ENCODE measurements around the gene FAIM2. TPM values are rescaled to one million over a fixed set of nuclear protein-coding genes. Genes with fewer than 3 reads are reported as not detected.
"Not testable (repeated sequence)": the region's sequence is repeated elsewhere in the genome, so short reads cannot be mapped to it uniquely, and the experiment has no call there.

Gene FAIM2
- total RNA-seq, 1 donor = not detected

DNA sequence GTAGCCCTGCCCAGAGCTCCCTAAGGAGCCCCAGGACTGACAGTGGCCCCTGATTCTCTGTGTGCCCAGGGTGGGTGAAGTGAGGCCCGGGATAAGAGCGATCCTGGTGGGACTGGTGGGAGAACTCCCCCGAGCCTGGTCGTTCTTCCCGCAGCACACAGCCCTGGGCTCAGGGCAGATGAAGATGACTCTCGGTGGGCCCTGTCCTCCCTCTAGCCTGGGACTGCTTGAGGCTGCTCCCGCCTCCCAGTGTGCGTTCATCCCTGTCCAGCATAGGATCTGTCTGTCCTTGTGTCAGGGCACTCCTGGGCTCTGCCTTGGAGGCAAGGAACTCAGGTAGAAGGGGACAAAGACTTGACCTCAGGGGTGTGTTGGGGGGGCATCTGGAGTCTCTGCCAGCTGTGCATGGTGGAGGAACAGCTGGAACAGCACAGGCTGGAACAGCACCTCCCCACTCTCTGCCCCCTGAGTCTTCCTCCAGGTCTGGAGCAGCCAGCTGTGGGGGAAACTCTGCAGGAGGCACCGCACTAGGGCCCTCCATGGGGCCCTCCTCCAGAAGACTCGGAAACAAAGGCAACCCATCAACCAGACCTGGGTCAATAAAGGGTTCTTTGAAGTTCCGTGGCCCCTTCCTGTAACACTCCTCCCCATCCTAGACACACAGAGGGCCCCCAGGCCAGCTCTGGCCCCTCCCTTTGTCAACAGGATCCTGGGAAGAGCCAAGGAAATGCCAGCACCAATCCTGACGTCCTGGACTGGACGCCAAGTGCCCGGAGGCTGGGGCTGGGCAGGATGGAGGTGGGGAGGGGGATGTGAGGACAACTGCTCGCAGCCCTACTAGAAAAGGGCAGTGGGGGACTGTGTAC lies 15.9 kb downstream of the FAIM2 start:
- Histone ChIP-seq H3K4me1 (ENCODE audit: insufficient read depth, low read length) (no peaks in the 10 kb centered on the region), H3K27me3 (ENCODE audit: insufficient read depth, low read length) (no peaks in the 10 kb centered on the region), H3K9me3 (ENCODE audit: low read depth, low read length) (no peaks in the 10 kb centered on the region), H3K4me3 (ENCODE audit: low read length) (no peak overlapping the region)

DNA sequence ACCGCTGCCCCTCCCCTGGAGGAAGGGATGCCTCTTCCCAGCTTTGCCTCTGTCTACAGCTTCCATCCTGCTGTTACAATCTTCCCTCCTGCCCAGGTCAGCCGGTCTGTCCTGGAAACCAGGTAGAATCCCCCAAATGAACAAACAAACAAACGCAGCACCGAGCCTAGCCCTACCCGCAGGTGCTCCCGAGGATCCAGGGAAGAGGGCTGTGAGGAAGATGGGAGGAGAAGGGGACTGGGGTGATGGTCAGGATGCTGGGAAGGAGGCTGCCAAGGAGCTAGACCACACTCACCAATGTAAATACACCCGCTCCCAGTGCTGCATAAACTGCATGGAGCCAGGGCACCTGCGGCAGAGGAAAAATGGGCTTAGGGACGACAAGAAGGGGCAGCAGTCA lies 16.6 kb downstream of the FAIM2 start:
- no peaks in the 10 kb centered on the region for H3K4me1 ChIP-seq (ENCODE audit: insufficient read depth, low read length)
- H3K27me3 ChIP-seq (ENCODE audit: insufficient read depth, low read length) = no peaks in the 10 kb centered on the region
- H3K9me3 ChIP-seq (ENCODE audit: low read depth, low read length) = no peaks in the 10 kb centered on the region
- no peak overlapping the region for H3K4me3 ChIP-seq (ENCODE audit: low read length)

DNA sequence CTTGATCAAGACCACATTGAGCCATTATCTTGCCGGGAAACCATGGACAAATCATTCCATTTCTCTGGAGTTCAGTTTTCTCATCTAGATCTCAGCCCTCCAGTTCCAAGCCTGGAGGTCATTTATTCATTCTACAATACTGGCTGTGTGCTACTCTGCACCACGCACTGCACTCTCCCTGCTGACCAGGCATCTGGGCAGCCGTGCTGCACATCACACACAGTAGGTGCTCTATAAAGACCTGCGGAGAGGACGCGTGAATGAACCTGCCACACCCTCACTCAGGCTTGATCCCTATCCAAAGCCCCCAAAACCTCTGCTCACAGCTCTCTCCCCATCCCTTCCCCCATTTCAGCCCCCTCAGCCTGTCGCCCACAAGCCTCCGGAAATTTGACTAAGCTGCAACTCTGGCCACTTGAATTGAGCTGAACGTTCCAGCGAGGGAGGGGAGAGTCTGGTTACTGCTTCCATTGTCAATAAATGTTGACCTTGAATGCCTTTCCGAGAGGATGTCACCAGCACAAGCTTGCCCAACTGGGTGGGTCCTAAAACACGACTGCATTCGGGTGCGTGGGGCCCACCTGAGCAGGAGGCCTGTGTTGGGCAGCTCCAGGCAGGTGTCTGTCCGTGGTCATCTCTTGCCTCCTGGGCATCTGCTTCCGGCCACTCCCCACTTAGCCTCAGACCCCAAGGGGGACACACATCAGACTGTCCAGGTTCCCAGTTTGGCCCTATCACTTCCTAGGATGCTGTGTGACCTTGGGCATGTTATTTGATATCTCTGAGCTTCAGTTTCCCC lies 17.8 kb downstream of the FAIM2 start:
- Histone ChIP-seq H3K27me3 (ENCODE audit: insufficient read depth, low read length) (no peaks in the 10 kb centered on the region), H3K9me3 (ENCODE audit: low read depth, low read length) (no peaks in the 10 kb centered on the region), H3K4me3 (ENCODE audit: low read length) (no peak overlapping the region), H3K4me1 (ENCODE audit: insufficient read depth, low read length) (no peaks in the 10 kb centered on the region)

DNA sequence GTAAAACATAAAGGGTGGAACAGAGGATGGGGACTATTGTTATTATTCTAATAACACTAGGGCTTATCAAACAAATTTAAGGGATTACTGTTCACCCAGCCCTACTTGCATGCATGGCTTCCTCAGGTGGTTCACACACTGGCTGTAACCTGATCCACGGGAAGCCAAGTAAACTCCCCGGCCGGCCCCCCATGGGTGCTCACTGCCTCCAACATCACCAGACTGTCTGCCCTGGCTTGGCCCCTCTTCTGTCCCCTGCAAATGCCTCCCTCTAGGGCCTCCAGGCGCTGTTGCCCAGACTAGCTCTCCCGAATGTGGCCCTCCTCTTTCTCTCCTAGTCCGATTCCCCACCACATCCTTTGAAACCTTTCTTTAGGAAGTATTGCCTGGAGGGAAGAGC lies 18.6 kb downstream of the FAIM2 start:
- Histone ChIP-seq H3K4me3 (ENCODE audit: low read length) (no peak overlapping the region), H3K4me1 (ENCODE audit: insufficient read depth, low read length) (no peaks in the 10 kb centered on the region), H3K27me3 (ENCODE audit: insufficient read depth, low read length) (no peaks in the 10 kb centered on the region), H3K9me3 (ENCODE audit: low read depth, low read length) (no peaks in the 10 kb centered on the region)

DNA sequence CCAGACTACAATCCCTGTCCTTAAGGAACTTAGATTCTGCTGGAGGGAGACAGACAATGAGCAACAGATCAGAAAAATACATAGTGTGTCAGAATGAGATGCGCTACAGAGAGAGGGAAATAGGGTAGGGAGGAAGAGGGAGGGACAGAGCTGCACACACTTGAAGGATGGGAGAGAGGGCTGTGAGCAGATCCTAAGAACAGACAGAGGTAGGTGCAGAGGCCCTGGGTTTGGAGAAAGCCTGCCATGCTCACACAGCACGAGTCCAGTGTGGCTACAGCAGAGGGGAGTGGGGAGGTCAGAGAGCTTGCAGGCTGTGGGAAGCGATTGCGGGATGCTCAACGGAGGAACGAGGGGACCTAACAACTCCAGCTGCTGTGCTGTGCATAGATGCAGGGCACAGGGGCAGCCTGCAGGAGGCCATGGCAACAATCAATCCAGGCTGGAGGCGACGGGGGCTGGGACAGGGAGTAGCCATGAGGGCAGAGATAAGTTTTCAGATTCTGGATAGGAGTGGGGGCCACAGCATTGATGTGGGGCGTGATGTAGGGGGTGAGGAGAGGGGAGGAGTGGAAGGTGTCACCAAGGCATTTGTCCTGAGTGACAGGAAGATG lies 20.7 kb downstream of the FAIM2 start:
- no peaks in the 10 kb centered on the region for H3K9me3 ChIP-seq (ENCODE audit: low read depth, low read length)
- H3K4me3 ChIP-seq (ENCODE audit: low read length) = no peak overlapping the region
- no peaks in the 10 kb centered on the region for H3K4me1 ChIP-seq (ENCODE audit: insufficient read depth, low read length)
- no peaks in the 10 kb centered on the region for H3K27me3 ChIP-seq (ENCODE audit: insufficient read depth, low read length)

DNA sequence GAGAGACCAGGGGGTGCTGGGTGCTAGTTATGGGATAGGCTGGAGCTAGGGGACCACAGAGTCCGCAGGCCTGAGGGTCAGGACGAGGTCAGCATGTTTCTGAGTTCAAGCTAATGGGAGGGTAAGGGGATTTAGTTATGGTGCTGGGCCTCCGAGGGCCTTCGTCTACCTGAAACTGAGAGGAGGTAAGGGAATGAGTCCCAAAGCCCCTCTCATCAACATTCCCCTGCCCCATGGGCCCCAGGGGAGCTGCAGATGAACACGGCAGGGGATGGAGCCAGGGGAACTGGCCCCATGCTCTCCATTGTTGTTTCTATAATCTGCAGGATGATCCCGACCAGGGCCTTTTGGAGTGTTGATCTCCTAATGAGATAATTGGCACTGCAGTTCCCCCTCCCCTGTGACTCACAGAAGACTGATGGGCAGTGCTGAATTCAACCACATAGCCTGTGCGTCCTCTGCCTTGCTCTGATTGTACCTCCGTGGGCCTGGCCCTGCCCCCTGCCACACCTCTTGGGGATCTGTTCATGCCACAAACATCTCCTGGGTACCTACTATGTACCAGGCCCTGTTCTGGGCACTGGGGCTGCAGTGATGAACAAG lies 21.4 kb downstream of the FAIM2 start:
- Histone ChIP-seq H3K27me3 (ENCODE audit: insufficient read depth, low read length) (no peaks in the 10 kb centered on the region), H3K4me3 (ENCODE audit: low read length) (no peak overlapping the region), H3K9me3 (ENCODE audit: low read depth, low read length) (no peaks in the 10 kb centered on the region), H3K4me1 (ENCODE audit: insufficient read depth, low read length) (no peaks in the 10 kb centered on the region)

DNA sequence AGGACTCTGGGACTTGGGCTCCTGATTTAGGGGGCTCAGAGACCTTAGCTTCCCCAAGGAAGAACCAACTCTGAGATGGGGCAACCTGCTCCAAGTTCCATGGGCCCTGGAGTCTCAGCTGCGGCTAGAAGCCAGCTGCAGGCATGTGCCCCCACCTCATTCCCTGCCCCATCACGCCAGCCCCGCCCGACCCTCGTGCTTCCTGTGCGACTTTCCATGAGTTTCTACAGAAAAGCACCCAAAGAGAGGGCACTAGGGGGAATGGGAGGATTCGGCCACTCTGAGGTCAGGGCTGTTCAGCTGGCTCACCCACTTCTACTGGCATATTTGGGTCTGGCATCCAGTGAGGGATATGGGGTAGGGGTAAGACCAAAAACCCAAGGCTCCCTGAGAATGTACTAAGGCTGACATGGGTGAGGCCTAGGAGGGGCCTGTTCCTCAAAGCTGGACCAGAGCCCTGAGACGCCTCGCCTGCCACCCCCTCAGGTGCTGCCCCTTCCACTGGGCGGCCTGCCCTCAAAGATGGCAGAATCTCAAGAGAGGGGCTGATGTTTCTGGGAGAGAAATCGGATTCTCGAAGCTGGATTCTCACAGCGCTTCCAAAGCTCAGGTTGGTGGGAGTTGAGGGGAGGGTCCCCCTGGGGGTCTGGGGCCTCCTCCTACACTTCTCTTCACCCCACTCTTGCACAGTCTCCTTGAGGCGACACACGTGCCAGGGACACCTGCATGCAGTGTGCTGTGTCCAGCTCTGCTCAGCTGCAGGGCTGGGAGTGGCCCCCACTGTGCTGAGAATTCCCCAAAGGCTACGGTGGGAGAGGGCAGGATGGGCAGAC lies 22.1 kb downstream of the FAIM2 start:
- H3K27me3 ChIP-seq (ENCODE audit: insufficient read depth, low read length) = no peaks in the 10 kb centered on the region
- H3K4me3 ChIP-seq (ENCODE audit: low read length) = no peak overlapping the region
- H3K4me1 ChIP-seq (ENCODE audit: insufficient read depth, low read length) = no peaks in the 10 kb centered on the region
- H3K9me3 ChIP-seq (ENCODE audit: low read depth, low read length) = no peaks in the 10 kb centered on the region

DNA sequence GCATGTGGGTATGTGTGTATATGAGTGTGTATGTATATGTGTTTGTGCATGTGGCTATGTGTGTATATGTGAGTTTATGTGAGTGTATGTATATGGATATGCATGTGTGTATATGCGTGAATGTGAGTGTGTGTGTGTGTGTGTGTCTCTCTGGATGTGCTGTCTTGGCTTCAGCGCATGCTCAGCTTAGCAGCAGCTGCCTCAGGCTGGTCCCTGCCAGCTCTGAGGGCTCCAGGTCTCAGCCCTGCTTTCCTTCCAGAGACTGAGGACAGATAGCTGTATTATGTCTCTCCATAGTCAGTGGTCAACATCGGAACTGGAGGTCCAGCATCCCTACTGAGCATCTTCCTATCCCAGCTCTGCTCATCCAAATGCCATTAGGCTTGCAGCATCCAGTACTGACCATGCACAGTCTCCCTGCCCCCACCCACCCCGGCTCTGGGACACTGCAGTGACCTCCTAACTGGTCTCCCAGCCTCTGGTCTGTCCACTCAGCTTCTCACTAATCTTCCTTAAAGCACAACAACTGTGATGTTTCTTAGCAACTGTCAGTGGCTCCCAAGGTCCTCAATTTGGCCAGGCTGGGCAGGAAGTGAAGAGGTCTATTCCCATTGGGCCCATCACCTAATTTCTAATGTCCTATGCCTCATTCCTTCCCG lies 22.8 kb downstream of the FAIM2 start:
- H3K9me3 ChIP-seq (ENCODE audit: low read depth, low read length) = no peaks in the 10 kb centered on the region
- H3K27me3 ChIP-seq (ENCODE audit: insufficient read depth, low read length) = no peaks in the 10 kb centered on the region
- no peak overlapping the region for H3K4me3 ChIP-seq (ENCODE audit: low read length)
- H3K4me1 ChIP-seq (ENCODE audit: insufficient read depth, low read length) = no peaks in the 10 kb centered on the region

DNA sequence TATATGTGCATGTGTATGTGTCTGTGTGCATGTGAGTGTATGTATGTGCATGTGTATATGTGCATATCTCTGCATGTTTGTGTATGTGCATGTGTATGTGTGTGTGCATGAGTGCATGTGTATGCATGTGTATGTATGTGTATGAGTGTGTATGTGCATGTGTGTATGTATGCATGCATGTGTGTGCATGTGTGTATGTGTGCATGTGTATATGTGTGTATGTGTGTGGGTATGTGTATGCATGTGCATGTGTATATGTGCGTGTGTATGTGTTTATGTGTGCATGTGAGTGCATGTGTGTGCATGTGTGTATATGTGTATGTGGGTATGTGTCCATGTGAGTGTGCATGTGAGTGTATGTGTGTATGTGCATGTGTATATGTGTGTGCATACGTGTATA lies 24.6 kb downstream of the FAIM2 start:
- H3K4me1 ChIP-seq (ENCODE audit: insufficient read depth, low read length); H3K9me3 ChIP-seq (ENCODE audit: low read depth, low read length); H3K27me3 ChIP-seq (ENCODE audit: insufficient read depth, low read length); H3K4me3 ChIP-seq (ENCODE audit: low read length): not testable (repeated sequence)

DNA sequence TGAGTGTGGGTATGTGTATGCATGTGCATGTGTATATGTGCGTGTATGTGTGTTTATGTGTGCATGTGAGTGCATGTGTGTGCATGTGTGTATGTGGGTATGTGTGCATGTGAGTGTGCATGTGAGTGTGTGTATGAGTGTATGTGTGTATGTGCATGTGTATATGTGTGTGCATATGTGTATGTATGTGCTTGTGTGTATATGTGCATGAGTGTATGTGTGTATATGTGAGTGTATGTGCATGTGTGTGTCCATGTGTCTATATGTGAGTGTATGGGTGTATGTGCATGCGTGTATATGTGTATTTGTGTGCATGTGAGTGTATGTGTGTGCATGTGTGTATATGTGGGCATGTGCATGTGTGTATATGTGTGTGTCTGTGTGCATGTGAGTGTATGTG lies 25.7 kb downstream of the FAIM2 start:
- no peaks in the 10 kb centered on the region for H3K27me3 ChIP-seq (ENCODE audit: insufficient read depth, low read length)
- no peak overlapping the region for H3K4me3 ChIP-seq (ENCODE audit: low read length)
- H3K4me1 ChIP-seq (ENCODE audit: insufficient read depth, low read length) = no peaks in the 10 kb centered on the region
- no peaks in the 10 kb centered on the region for H3K9me3 ChIP-seq (ENCODE audit: low read depth, low read length)

DNA sequence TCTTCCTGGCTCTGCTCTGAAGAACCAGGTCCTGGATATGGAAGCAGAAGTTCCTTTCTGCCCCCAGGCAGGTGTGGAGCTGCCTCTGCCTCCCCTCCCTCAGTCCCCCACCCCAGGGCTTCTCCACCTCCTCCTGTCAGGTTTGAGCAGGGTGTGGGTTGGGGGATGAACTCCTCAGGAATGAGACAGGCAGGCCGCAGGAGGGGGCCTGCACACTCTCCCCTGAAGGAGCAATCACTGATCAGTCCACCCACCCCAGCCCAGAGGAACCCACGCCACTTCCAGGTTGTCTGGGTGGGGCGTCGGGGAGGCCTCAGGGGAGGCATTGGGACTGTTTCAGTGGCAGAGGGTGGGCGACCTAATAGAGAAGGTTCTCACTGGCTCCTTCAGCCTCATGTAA lies 26.6 kb downstream of the FAIM2 start:
- Histone ChIP-seq H3K4me3 (ENCODE audit: low read length) (no peak overlapping the region), H3K27me3 (ENCODE audit: insufficient read depth, low read length) (no peaks in the 10 kb centered on the region), H3K9me3 (ENCODE audit: low read depth, low read length) (no peaks in the 10 kb centered on the region), H3K4me1 (ENCODE audit: insufficient read depth, low read length) (no peaks in the 10 kb centered on the region)

DNA sequence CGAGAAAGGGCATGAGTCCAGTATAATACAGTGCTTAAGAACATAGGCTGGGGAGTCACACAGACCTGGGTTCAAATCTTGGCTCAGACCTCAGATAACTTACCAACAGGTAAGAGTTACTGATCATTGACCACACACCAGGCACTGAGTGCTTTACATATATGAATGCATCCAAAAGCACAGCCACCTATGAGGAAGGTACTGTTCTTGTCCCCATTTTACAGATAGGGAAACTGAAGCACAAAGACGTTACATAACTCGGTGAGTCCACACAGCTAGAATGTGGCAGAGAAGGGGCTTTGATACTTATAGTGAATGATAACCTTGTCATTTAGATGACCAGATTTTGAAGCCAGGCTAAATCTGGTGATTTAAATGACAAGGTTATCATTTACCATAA lies 27.6 kb downstream of the FAIM2 start:
- Histone ChIP-seq H3K9me3 (ENCODE audit: low read depth, low read length) (no peaks in the 10 kb centered on the region), H3K4me3 (ENCODE audit: low read length) (no peak overlapping the region), H3K4me1 (ENCODE audit: insufficient read depth, low read length) (no peaks in the 10 kb centered on the region), H3K27me3 (ENCODE audit: insufficient read depth, low read length) (no peaks in the 10 kb centered on the region)

DNA sequence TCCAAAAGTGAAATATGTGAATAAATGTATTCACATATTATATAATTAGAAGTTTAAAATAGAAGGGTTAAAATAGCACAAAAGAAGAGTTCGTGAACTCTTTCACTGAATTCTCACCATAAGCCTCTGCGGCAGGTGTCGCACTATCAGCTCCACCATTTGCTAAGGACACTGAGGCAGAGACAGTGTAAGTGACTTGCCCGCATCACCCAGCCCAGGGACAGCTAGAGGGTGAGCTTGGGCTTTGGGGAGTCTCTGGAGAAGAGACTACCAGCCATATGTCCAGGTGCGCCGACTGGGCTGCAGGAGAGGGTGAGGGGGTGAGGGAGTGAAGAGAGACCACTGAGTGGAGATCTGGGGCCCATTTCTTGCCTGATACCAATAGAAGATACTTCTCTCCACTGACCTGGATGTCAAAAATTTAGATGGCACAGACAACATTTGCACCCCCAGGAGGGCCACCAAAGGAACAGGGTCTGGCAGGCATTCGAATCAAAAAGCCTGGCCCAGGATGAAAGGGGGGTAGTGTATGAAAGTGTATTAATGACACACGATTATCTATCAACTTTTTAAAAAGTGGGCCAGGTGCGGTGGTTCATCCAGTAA lies 28.5 kb downstream of the FAIM2 start:
- no peaks in the 10 kb centered on the region for H3K27me3 ChIP-seq (ENCODE audit: insufficient read depth, low read length)

More for the DNA sequence above, 28.5 kb downstream of the FAIM2 start:
- no peaks in the 10 kb centered on the region for H3K9me3 ChIP-seq (ENCODE audit: low read depth, low read length)
- no peaks in the 10 kb centered on the region for H3K4me1 ChIP-seq (ENCODE audit: insufficient read depth, low read length)
- H3K4me3 ChIP-seq (ENCODE audit: low read length) = no peak overlapping the region
